Activated naive CD8-positive, alpha-beta T cell treated with anti-CD3 and anti-CD28 coated beads, Interleukin-2, amount 50 U/mL, for 16 hours (primary cell): ENCODE data around the gene SPIRE2.
"Not testable (repeated sequence)": the region's sequence is repeated elsewhere in the genome, so short reads cannot be mapped to it uniquely, and the experiment has no call there.

ENCODE experiments used
- DNase-seq: peaks from one replicate; pipeline ENCODE4 v3.0.0-alpha.2; 2020; ENCODE audit warnings: low read depth, low spot score

Gene SPIRE2

DNA sequence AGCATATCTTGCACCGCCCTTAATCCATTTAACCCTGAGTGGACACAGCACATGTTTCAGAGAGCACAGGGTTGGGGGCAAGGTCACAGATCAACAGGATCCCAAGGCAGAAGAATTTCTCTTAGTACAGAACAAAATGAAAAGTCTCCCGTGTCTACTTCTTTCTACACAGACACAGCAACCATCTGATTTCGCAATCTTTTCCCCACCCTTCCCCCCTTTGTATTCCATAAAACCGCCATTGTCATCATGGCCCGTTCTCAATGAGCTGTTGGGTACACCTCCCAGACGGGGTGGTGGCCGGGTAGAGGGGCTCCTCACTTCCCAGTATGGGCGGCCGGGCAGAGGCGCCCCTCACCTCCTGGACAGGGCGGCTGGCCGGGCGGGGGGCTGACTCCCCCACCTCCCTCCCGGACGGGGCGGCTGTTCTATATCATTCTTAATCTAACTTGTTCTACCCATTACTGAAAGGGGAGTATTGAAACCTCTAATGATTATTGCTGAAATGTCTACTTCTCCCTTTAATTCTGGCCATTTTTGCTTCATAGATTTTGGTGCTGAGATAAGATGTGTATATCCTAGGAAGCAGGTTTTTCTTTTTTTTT, 21.6 kb upstream of the SPIRE2 start:
- DNase-seq, result not testable (repeated sequence)

DNA sequence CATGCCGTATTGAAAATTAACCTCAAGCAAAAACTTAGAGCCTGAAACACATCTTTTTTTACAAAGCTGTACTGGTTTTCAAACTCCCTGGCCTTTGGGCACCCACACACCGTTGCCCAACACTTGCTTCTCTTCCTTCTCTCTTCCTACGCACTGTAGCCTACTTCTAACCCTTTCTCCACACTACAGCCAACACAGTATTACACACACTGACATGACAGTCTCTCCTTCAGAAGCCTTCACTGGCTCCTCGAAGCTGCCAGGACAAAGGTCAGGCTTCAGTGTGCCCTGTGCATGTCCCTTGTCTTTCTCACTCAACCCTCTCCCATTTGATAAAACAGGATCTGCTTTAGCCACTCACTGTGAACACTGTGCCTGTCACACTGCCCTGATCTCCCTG, 19.8 kb upstream of the SPIRE2 start:
- DNase-seq, result no peak

DNA sequence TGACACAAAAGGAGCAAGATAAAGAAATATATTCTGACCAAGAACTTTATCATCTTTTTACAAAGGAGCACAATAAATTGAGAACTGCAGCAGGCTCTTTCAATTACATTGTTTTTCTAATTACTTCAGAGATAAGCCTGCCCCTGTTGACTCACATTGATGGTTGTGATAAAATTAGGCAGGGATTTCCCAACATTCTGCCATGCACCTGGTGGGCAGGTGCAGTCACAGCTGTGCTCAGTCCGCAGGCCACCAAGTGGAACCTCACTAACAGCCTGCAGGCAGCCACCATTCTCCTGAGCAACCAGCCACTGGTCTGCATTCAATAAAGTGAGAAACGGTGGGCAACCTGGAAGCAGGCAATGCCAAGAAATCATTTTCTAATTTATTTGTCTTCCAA, 17.0 kb upstream of the SPIRE2 start:
- DNase-seq, result no peak

DNA sequence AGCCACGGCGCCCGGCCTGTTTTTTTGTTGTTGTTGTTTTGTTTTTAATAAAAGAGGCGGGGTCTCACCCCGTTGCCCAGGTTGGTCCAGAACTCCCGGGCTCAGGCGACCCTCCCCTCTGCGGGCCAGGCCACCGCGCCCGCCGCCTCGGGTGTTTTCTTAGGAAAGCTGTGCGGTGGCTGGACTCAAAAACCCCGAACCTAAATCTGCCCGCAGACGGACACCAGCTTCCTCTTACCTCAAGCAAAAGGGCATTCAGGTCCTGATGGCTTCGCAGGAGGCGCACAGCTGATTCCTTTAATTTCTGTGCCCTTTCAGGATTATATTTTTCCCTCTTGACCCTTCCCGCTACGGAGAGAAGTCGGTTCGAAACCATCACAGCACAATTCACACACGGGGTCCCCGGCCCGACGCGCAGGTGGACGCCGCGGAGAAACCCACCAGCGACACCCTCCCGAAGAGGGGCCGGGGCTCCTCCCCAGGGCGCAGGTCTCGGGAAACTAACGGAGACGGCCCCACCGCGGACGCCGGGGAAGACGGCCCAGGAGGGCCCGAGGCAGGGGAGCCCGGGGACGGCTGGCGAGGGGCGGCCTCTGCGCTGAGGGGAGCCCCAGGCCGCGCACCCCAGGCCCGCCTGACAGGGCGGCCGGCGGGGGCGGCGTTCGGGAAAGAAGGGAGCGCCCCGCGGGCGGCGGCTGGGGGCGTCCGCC, 12.5 kb upstream of the SPIRE2 start:
- DNase-seq, result no peak

DNA sequence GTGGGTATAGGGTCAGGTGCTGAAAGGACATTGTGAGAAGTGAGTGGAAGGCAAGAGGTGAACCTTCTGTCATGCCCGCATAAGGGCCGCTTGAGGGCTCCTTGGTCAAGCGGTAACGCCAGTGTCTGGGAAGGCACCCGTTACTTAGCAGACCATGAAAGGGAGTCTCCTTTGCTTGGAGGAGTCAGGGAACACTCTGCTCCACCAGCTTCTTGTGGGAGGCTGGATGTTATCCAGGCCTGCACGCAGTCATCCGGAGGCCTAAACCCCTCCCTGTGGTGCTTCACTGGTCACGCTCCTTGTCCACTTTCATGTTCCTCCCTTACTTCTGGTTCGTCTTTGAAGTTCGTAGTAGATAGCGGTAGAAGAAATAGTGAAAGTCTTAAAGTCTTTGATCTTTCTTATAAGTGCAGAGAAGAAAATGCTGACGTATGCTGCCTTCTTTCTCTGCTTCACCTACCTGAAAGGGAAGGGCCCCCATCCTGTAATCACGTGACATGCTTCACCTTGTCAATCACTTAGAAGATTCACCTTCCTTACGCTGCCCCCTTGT, 9.3 kb upstream of the SPIRE2 start:
- not testable (repeated sequence) for DNase-seq

DNA sequence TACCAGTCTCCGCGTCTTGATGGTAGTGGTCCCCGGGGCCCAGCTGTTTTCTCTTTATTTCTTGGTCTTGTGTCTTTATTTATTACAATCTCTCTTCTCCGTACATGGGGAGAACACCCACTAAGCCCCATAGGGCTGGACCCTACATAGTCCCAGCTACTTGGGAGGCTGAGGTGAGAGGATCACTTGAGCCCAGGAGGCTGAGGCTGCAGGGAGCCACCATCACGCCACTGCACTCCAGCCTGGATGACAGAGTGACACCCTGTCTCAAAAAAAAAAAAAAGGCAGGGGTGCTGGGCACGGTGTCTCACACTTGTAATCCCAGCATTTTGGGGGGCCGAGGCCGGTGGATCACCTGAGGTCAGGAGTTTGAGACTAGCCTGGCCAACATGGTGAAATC, 8.8 kb upstream of the SPIRE2 start:
- not testable (repeated sequence) for DNase-seq

DNA sequence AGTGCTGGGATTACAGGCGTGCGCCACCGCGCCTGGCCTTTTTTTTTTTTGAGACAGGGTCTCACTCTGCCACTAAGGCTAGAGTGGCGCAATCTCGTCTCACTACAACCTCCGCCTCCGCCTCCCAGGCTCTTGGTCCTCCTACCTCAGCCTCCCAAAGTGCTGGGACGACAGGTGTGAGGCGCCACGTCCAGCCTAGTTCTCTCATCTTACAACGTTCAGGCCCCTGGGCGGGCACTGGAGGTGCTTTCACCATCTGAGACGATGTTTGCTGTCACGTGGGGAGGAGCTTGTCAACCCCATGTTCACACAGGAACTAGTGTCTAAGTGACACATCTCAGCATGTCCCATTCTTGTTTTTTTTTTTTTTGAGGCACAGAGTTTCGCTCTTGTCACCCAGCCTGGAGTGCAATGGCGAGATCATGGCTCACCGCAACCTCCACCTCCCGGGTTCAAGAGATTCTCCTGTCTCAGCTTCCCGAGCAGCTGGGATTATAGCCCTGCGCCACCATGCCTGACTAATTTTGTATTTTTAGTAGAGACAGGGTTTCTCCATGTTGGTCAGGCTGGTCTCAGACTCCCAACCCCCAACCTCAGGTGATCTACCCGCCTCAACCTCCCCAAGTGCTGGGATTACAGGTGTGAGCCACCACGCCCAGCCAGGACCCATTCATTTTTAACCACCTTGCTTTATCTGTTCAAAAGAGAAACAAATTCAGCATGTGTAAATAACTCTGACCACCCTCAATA, 6.7 kb upstream of the SPIRE2 start:
- DNase-seq, result no peak

DNA sequence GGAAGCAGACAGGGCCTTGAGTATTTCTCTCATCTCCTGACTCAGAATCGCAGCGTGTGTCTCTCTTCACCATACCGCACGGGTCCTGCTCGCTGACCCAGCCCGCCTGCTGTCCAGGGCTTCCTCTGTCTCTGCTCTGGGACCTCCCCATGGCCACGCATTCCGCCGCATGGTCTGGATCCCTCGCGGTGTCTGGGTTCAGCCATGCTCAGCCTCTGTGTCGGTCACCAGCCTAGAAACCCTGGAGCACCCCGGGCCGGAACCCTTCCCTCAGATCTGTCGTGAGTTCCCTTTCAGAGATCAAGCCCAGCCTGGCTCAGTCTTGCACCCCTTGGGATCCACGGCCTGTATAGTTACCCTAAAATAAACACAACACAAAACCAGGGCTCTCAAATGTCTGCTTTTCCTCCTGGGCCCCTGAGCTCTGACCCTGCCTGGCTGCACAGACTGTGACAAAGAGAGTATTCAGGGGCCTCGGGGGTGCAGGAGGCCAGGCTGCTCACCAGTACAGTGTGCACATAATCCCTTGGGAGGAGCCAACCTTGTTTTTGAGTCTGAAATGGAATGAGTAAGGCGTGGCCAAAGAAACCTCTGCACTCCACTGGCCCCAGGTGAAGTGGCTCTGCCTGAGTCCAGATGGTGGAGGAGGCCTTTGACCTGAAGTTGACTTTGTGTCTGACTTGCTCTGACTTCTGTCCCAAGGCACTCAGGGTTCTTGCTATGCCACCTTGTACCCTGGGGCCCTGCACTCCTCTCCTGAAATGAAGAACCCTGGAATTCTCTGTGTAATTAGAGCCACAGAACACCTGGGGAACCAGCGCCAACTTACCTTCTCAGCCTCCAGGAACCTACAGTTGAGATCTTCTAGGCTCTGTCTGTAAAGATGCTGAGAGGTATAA, 5.8 kb upstream of the SPIRE2 start:
- no peak for DNase-seq

DNA sequence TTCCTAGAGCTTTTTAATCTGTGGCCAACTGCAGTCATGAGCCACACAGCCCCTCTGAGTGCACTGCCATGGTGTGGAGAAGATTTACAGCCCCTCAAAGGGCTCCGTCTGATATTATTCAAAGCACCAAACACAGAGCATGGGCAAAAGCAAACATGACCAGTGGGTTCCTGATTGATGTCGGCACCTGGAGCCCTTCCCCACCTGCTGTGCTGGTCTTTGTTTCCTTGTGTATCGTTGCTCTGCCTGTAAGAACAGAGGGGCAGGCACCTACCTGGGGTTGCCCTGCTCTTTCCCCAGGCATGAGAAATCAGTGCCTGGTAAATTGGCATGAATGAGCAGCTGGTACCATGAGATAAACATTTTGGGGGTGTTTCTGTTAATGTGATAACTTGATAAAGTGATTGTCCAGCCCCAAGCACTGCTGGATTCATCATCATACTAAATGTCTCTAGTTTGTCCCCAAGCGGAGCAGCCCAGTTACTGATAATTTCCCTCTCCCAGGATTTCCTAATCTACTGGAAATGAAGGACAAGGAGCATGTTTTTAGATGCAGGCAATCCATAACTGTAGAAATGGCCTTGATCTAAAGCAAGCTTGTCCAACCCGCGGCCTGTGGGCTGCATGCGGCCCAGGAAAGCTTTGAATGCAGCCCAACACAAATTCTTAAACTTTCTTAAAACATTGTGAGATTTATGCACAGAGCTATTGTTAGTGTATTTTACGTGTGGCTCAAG, 5.0 kb upstream of the SPIRE2 start:
- no peak for DNase-seq

DNA sequence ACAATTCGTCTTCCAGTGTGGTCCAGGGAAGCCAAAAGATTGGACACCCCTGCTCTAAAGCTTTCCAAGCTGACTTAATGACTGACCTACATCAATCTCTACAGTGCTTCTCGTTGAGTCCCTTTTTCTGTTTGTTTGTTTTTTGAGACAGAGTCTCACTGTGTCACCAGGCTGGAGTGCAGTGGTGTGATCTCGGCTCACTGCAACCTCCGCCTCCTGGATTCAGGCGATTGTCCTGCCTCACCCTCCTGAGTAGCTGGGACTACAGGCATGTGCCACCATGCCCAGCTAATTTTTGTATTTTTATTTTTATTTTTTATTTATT, 4.5 kb upstream of the SPIRE2 start:
- not testable (repeated sequence) for DNase-seq

DNA sequence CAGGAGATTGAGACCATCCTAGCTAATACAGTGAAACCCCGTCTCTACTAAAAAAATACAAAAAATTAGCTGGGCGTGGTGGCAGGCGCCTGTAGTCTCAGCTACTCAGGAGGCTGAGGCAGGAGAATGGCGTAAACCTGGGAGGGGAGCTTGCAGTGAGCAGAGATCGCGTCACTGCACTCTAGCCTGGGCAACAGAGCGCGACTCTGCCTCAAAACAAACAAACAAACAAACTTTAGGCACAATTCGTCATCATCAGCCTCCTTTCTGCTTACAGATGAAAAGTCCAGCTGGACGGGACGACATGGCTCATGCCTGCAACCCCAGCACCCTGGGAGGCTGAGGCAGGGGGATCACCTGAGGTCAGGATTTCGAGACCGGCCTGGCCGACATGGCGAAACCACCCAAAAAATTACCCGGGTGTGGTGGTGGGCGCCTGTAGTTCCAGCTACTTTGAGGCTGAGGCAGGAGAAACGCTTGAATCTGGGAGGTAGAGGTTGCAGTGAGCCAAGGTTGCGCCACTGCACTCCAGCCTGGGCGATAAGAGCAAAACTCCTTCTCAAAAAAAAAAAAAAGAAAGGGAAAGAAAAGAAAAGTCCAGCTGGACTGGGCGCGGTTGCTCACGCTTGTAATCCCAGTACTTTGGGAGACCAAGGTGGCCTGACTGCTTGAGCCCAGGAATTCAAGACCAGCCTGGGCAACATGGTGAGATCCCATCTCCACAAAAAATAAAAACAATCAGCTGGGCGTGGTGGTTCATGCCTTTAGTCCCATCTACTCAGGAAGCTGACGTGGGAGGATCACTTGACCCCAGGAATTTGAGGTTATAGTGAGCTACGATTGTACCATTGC, 1.5 kb upstream of the SPIRE2 start:
- no peak for DNase-seq

DNA sequence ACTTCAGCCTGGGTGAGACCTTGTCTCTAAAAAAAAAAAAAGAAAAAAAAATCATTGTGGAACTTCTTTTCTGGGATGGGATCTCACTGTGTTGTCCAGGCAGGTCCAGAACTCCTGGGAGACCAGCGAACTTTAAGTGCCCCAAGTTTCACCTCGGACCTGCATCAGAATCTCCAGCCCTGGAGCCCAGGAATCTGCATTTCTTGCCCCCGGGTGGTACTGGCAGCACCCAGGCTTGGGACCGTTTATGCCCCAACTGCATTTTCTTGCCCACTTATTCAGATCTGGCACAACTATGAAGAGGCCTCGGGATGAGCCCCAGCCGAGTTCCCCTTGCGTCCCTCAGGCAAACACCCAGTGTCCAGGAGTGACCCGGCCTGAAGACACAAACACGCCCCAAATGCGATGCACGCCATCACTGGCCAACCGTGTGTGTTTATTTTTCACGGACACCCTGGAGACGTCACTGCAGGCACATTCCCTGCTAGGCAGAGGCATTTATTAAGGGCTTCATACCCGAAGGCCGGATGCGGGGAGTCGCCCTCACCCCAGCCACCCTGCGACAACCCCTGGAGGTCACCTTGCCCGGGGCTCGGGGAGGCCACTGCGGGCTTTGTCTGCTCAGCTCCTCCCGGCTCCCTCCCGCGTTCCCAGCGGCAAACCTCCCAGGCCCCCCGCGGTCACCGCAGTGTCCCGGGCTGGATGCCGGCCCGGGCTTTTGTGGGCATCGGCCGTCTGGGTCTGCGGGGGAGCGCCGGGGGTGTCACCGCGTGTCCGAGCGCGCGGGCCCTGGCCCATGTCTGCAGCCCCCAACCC, 684 bp upstream of the SPIRE2 start:
- no peak for DNase-seq

DNA sequence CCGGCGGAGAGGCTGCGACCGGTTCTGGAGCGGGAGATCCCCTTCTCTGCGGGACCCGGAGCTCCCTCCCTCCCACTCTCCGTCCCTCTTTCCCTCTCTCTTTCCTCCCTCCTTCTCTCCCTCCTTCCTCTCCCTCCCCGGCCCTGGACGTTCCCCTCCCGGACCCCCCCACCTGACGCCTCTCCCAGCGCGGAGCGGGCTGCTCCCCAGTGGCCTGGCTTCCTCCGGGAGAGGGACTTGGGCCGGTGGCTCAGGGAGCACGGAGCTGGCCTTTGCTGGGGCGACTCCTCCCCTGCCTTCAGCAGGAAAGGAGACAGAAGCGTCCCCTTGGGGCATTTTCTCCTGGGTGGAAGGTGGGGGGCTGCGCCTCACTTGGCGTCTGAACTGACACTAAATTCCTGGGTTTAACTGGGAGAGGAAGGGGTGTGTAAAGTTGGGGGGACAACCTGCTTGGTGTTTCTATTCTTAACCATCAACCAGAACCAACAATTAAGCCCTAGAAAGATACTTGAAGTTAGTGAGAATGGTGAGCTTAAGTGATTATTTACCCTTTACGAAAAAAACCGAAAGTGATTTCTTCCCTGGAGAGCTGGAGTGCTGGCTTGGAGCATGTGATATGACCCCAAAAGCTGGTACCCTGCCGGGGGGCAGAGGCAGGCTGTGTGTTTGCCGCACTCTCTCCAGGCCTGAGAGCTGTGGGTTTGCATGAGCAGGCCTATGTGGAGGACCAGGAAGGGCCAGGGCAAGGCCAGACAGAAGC, 775 bp downstream of the SPIRE2 start:
- no peak for DNase-seq

DNA sequence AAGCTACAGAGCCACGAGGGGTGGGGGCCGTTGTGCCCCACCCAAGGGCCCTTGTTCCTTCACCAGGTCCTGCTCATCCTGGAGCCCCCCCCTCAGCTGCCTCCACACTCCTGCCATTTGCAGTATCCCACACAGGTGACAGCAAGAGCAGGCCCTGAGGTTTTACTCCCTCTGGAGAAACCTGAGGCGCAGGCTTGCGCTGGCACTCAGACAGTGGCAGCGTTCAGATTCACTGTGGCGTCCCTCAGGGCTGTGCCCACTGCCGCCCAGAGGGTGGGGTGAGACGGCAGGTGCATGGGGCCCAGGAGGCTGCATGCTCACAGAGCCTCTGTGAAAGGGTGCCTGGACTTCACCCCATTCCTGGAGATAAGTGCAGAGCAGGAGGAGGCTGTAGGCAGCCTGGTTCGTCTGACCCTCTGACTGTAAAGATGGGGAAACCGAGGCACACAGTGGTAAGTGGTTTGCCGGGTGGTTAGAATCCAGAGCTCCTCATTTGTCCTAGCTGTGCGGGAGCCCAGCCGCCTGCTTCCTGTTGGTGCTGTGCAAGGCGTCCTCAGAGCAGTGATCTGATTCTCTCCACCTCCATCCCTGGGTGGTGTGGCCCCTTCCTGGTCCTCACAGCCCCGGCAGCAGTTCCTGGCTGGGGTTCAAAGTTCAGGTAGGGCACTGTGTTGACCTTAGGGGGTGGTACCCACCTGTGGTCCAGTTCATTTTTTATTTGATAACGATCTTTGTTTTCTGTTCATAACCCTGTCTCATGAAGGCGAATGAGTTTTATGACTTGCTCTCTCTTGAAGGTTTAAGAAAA, 1.6 kb downstream of the SPIRE2 start:
- DNase-seq, result no peak

DNA sequence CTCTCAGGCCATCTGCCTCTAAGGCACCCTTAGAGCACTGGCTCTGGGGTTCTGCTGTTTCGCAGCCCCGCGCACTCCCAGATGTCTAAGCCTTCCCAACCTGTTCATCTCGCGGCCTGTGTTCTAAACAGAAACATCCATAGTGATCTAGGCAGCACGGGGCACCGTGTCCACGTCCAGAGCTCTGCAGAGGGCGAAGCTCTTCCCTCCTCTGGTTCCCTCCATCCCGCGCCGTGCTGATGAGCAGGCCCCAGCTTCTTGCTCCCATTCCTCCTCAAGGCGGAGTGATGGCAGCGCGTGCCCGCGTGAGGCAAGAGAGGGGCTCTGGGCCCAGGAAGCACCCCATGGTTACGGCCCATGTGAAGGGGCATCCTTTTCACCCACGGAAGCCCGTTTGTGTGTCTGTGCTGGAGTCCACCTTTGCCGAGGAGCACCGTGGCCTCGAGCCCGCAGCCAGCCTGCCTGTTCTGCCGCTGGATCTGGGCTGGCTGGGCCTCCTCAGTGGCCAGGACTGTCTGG, 3.6 kb downstream of the SPIRE2 start:
- DNase-seq, result no peak

DNA sequence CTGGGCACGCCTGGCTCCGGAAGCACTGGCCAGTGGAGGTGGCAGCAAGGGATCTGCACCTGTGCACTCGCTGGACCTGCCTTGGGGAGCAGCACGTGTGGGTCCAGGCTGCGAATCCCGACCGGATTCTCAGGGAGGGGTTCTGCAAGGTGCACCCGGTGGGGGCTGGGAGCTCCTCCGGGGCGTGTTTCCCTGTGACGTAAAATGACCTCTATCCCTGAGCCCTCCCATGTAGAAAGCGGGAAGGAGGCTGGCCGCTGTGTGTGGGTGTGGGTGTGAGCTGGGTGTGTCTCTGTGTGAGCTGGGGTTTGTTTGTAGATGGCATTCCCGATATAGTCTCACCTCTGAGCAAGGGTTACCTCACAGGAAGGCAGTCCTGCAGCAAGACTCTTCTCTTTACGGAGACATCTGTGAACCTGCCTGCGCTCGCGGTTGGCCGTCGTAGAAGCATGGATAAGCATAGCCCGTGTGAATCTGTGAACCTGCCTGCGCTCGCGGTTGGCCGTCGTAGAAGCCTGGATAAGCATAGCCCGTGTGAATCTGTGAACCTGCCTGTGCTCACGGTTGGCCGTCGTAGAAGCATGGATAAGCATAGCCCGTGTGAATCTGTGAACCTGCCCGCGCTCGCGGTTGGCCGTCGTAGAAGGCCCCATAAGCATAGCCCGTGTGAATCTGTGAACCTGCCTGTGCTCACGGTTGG, 5.5 kb downstream of the SPIRE2 start:
- not testable (repeated sequence) for DNase-seq
